GM18502 (cell line): ENCODE measurements around the gene TTLL11.
"Not testable (repeated sequence)": the region's sequence is repeated elsewhere in the genome, so short reads cannot be mapped to it uniquely, and the experiment has no call there.

Experiments
- ATAC-seq: cut with Tn5 transposase; IDR thresholded peaks from one replicate; pipeline ENCODE4 v1.9.1; 2021; ENCODE audit warnings: mild to moderate bottlenecking; ENCODE audit not compliant: unreplicated experiment, poor library complexity

Gene TTLL11

DNA sequence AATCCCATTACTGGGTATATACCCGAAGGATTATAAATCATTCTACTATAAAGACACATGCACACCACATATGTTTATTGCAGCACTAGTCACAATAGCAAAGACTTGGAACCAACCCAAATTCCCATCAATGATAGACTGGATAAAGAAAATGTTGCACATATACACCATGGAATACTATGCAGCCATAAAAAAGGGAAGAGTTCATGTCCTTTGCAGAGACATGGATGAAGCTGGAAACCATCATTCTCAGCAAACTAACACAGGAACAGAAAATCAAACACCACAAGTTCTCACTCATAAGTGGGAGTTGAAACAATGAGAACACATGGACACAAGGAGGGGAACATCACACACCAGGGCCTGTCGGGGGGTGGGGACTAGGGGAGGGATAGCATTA lies 198.7 kb downstream of the TTLL11 start:
- not testable (repeated sequence) for ATAC-seq

DNA sequence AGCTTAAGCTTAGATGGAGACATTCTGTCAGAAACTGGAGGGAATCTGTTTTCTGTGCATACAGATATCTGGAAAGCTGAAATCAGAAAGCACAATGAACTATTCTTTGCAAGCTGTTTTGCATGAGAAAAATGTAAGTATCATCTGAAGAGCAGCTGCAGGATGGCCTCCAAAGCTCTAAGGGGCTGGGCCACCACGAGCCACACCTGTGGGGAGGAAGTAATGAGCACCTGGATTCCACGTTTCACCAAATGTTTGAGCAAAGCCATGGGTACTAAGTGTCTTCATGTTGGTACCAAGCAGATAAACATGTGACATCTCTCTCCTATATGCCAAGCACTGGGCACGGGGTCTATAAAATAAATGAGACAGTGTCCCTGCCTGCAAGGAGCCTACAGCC lies 199.3 kb downstream of the TTLL11 start:
- no peak for ATAC-seq

DNA sequence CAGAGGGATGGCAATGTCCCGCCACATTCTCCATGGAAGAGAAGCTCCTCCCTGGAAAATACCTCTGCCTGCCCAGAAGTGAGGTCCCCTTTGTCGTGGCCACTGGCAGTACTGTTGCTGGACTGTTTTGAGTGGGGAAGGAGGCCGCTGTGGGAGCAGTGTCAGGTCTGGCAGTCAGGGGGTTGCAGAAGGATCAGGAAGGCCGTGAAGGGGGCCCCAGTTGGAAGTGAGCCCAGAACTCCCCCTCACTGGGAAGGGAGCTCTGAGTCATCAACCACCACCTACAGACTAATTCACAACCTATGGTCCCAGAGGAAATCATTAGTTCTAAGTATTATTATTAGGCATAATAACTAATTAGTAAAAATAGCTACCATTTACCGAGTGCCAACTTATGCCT lies 200.4 kb downstream of the TTLL11 start:
- ATAC-seq = no peak

DNA sequence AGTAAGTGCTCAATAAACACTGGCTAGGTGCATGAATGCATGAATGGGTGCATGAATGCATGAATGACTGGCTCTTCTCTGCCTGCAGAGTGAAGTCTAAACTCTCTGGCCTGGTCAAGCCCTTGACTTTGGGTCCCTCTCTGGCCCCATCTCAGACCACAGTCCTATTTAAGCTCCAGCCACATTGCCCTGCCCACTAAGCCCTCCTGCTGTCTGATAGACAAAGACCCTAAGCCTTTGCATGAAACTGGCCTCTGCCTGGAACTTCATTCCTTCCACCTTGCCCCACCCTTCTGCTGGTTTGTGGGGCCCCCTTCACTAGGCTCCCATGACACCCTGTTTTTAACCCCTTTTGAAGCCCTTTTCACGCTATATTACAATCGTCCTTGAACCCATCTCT lies 202.4 kb downstream of the TTLL11 start:
- ATAC-seq = no peak

DNA sequence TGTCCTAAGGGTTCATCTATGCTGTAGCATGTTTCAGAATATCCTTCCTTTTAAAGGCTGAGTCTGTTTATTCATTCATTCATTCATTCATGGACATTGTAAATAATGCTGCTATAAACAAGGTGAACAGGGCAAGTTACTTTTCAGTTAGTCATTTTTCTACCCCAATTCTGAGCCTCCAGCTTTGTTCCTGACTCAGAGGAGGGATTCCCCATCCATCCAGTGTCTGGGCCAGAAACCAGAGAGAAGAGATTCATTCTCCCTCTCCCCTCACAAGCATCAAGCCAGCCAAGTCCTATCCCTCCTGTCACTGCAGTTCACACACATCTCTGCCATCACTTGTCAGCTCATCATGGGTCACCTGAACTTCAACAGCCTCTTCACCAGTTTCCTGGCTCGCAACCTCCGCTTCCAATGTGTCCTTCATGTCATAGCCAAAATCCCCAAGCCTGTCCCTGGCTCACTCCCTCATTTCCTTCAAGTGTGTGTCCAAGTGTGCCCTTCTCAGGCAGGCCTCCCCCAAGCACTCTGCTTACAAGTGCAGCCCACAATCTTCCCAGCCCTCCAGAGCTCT lies 203.0 kb downstream of the TTLL11 start:
- ATAC-seq = no peak

DNA sequence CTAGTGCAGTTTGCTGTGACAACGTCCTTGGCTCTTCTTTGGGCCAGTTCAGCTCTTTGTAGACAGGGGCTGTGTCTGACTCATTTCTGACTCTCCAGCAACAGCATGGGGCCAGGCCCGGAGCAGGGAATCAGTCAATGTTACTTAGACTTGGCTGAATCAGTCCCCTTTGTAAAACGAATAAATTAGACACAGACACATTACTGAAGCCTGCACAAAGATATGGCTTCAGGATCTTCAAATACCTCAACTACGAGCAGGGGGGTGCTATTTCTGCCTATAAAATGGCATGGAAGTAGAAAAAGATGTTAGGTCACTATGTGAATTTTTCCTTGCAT lies 204.7 kb downstream of the TTLL11 start:
- ATAC-seq = no peak

DNA sequence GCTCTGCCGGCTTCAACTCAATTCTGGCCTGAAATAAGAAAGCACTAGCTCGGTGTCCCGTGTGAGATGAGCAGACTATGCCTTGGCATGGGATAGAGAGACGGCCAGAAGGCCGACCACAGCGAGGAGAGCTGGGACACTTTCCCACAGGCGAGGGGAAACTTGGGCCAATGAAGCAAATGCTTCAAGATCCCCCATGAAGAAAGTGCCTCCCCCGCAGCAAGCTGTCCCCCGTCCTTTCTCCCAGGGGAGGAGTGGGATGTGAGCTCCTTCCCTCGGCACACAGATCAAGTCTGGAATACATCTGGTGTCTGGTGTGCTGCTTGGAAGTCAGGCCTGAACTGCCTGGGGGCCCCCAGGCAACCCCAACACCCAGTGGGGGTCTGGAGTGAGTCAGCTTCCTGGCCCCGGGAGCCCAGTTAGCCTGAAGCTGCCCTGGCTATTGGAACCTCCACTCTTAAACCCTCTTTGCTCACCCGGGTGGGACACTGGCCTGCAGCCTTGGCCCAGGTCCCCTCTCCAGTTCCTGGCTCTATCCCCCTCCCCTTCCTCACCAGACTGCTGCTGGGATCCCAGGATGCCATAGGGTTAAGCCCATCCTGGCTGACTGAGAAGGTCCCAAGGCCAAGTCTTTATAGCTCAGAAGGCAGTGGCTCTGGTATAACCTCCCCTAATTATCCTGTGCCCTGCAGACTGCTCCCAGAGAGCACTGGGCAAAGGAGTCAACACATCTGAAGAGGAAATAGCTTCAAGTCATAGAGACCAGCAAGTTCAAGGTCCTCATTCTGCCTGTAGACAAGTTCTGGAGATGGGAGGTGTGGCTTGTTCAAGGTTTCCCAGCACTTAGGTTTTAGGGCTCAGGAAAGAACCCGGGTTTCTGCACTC lies 205.3 kb downstream of the TTLL11 start:
- no peak for ATAC-seq

DNA sequence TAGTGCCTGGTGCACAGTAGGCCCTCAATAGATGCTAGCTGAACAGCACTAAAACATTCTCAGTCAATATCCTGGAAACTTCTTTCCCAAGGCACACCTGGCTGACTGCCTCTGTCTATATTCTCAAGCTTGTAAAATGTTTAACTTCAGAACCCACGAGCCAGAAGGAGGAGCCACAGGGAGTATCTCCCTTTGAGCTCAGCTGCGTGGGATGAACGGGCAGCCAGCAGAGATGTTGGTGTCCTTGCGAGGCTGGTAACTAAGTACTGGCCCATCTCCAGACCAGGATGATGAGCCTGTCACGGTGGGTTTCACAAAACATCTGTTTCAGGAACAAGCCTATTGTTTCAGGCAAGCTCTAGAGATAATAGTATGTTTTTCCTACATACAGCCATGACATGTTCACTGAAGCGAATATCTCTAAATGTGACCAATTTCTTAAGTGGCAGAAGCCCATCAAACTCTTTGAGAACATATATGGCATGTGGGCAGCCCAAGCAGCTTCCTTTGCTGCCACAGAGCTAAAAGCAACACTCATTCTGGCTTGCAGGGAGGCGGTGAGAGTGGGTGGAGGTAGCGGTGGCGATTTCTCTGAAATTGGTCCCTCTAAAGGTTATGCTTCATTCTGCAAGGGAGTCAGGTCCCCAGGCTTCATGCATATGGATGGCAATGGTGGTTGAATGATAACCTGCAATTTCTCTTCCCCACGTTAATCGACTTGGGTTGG lies 206.2 kb downstream of the TTLL11 start:
- no peak for ATAC-seq

DNA sequence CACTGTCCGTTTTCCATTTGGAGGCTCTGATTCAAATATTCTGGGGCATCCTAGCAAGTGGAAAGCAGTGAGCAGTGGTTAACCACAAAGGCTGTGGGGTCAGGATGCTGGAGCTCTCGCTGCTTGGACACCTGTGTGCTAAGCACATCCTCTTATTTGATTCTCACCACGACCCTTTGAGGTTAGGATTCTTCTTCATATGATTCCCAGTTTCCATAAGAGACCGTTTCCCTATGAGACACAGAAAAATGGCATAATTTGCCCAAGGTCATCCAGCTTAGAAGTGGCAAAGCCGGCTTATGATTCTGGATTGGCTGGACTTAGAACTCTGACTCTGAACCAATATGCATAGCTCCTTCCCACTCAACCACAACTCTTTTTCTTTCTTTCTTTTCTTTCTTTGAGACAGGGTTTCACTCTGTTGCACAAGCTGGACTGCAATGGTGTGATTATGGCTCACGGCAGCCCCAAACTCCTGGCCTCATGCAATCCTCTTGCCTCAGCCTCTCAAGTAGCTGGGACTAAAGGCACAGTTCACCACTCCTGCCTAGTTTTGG lies 207.7 kb downstream of the TTLL11 start:
- ATAC-seq = no peak

DNA sequence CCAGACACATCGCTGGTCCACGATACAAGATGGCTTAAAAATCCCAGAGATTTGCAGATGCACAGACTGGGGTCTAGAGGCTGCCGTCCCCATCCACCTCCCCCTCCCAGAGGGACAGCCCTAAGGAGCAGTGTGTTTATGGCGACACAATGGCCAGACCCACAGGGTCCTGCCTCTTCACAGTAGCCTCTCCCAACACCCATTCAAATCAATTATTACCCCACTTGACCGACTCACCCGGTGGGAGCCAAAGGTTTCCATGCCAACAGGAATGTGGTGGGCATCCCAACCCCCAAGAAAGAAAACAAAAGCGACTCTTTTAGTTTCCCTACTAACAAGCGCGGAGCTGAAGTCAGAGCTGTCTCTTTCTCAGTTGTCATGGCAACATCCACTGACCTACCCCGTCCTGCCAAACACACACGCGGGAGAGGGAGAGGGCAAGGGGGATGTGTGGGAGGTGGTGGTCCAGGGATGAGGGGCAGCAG lies 209.0 kb downstream of the TTLL11 start:
- no peak for ATAC-seq

DNA sequence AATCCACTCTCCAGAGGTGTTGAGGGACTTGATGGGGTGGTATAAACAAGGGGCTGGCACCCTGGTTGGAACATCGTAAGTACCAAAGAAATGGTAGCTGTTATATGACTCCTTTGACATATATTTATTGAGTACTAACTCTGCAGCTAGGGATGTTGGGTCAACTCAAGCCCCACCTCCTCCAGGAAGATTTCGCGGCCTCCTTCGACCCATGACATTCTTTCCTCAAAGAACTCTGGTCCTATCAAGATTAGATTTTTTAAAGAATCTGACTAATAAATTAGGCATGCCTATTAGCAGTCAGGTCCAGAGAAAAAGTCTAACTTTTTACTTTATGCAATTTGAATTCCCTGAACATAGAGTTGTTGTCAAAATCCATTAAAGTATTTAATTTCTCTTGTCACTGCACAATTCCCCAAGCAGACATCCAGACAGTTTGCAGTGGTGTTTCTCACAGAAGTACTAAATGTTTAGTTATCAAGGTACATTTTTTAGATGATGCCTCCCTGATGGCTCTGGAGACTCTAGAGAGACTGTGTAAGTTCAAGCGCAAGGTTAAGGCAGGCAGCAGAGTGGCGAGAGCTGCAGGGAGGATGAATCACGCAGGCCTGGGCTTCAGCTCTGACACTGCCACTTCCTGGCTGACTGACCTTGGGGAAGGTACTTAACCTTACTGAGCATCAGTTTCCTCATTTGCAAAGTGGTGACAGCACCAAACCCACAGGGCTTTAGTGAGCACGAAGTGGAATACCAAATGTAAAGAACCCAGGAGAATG lies 209.6 kb downstream of the TTLL11 start:
- ATAC-seq = no peak

DNA sequence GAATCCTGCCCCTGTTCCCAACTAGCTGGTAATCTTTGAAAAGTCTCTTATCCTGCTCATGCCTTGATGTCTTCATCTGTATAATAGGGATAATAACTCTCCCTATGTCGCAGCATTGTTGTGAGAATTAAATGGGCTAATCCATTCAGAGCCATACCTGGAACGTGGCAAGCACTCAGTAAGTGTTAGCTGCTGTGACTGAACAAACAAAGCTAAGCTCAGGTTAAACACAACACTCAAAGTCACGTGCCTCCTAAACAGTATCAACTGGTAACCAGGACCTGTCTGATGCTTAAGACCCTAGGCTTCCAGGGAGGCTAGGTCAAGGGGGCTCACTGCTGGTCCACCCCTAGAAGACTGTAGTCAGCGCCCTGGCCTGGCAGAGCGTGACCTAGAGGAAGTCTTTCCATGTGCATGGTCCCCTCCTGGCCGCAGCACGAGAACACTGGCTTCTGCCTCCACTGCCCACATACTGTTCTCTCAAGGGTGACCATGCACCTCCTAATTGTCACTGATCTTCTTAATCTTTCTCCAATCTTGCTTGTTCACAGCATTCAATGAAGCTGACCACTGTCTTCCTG lies 211.1 kb downstream of the TTLL11 start:
- no peak for ATAC-seq

DNA sequence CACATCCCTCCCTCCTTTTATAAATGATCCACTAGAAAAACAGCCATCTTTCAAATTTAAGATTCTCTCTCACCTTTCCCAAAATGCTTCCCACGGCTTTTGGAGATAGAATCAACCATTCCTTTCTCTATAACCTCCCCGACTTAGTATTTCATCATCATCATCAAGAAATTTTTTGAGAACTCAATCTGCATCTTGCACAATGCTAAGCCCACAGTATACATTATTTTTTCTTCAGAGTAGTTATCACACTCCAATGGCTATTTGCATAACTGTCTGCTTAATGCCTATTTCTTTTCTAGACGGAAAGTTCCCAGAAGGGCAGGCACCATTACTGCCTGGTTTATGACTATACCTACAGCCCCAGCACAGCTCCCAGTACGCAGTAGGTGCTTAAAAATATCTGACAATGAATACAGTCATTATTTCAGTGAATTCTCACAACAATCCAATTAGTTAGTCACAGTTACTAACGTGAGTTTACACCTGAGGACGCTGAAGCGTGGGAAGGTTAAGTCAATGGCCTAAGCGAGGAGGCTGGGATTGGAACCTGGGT lies 212.7 kb downstream of the TTLL11 start:
- ATAC-seq = no peak

DNA sequence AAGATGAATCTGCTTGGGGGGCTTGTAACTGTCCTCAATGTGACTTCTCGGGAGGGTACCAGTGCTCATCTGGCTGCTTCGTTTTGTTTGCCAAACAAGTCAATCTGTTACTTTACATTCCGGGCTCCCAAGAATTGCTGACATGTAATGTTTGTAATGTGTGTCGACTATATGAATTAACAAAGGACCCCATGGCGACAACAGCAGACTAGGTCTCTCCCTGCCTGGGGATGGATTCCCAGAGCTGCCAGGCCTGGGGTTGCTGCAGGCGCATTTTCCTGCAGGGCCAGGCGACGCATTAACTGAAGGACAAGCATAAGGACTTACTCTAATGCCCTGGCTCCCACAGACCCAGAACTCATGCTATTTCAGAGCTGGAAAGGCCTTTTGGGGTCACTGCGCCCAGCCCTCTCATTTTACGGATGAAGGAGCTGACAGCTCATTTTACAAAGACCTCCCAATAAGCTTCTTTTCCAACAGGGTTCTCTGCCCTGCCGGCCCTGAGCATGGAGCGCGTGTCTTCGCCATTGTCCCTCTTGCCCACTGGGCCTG lies 214.8 kb downstream of the TTLL11 start:
- no peak for ATAC-seq

DNA sequence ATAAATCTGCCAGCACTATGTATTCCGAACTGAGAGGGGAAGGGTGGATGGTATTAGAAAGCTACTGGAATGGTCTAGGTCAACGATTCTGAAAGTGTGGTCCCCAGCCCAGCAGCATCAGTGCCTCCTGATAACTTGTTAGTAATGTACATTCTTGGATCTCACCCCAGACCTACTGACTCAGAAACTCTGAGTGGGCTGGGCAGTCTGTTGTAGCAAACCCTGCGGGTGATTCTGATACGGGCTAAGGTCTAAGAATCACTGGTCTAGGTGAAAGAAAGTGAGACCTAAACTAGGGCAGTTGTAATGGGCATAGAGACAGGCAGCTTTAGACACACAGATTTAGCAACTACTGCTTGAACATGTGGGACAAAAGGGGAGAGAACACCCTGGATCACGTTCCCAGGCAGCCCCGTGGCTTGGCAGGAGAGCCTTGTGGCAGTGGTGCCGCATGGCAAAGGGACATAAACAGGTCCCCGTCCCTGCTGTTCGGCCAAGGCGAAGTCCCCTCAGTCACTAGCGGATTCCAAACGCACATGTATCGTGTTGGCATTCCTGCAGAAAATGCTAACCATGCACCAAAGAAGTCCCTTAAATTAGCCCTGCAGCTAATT lies 216.3 kb downstream of the TTLL11 start:
- no peak for ATAC-seq

DNA sequence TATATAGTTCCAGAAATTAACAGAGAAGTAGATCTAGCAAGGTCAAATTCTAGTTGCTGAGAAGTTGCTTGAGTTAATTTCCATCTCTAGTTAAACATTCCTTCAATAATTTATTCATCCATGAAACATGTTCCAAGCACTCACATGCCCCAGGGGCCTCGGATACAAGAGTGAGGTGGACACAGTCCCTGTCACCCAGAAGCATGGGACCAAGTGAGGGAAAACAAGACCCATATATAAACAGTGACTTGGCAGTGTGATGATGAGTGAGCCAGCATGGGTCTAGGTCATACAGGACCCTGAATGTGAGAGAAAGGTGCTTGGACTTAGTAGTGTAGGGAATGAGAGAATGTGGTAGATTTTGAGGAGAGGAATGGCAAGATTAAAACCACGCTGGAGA lies 216.9 kb downstream of the TTLL11 start:
- no peak for ATAC-seq

DNA sequence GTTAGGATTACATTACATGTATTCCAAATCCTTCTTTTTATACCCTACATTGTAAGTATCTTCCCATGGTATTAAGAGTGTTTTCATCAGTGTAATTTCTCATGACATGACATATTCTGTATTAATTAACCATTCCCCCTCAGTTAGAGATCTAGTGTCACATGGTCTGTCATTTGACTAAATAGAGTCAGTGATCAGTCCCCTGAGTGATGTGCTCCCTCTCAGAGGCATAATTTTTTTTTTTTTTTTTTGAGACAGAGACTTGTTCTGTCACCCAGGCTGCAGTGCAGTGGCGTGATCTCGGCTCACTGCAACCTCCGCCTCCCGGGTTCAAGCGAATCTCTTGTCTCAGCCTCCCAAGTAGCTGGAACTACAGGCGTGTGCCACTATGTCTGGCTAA lies 218.6 kb downstream of the TTLL11 start:
- no peak for ATAC-seq

DNA sequence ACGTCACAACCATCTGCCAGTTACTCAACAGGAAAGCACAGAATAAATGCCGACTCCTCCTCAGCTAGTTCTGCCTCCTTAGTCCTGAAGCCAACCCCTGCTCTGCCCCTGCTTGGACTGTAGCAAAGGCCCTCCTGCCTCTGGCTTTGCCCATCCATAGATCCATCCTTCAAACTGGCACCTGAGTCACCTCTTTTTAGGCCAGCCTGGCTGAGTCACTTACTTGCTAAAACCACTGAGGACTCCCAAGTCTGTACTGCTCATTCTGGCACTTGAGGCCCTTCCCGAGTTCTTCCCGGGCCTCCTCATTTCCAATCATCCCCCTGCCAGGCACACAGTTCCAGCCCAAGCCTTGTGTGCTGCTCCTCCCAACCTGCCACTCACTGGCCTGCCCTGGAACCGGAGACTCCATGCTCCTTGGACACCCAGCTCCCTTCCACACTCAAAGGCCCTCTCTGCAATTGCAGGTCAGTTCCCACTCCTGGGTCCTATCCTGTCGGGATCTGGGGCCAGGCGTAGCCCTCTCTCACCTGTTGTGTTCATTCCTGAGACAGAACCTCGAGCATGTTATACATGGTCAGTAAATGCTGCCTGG lies 221.6 kb downstream of the TTLL11 start:
- ATAC-seq = no peak

DNA sequence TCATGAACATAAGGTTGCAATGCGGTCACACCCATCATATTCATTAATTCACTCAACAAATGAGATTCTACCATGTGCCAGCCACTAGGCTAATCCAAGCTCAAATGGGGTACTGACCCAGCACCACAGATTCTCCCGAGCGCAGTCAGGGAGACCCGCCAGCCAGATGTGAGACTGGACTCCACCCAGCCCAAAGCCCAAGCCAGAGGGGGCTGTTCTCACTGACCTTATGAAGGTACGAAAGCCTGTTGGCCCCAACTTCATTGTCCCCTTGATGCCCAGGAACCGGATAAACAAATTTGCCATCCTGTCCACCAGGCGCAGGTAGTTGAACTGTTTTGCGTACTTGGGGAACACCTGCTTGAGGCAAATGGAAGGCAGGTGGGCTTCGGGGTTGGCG lies 222.8 kb downstream of the TTLL11 start:
- ATAC-seq = no peak
